ENCODE measurements around the gene DYRK1A.
"Not testable (repeated sequence)": the region's sequence is repeated elsewhere in the genome, so short reads cannot be mapped to it uniquely, and the experiment has no call there.

DYRK1A gene

GRCh38 chr21:37484535-37485474 lies 118.2 kb downstream of the DYRK1A start:
- DNase-seq: no peak

- no peak for DNase-seq
Measured at GRCh38 chr21:37489553-37489952, 123.0 kb downstream of the DYRK1A start.

GRCh38 chr21:37490084-37490483 lies 123.5 kb downstream of the DYRK1A start:
- no peak for DNase-seq

GRCh38 chr21:37496972-37497371 lies 130.4 kb downstream of the DYRK1A start:
- DNase-seq: peak; percentile 12

- no peak for DNase-seq
Measured at GRCh38 chr21:37498664-37499063, 132.1 kb downstream of the DYRK1A start.

GRCh38 chr21:37502947-37503346 lies 136.4 kb downstream of the DYRK1A start:
- DNase-seq: no peak

- DNase-seq: peak; percentile 82
Measured at GRCh38 chr21:37503848-37504467, 137.4 kb downstream of the DYRK1A start.

- no peak for DNase-seq
Measured at GRCh38 chr21:37505963-37506362, 139.4 kb downstream of the DYRK1A start.

- DNase-seq: no peak
Measured at GRCh38 chr21:37507716-37508115, 141.1 kb downstream of the DYRK1A start.

- DNase-seq: no peak
Measured at GRCh38 chr21:37508341-37508740, 141.8 kb downstream of the DYRK1A start.

- peak; percentile 58 for DNase-seq
Measured at GRCh38 chr21:37509802-37510393, 143.3 kb downstream of the DYRK1A start.

- no peak for DNase-seq
Measured at GRCh38 chr21:37511848-37512247, 145.3 kb downstream of the DYRK1A start.

GRCh38 chr21:37513383-37513782 lies 146.8 kb downstream of the DYRK1A start:
- no peak for DNase-seq

- DNase-seq: no peak
Measured at GRCh38 chr21:37514038-37514667, 147.6 kb downstream of the DYRK1A start.

- no peak for DNase-seq
Measured at GRCh38 chr21:37516998-37517397, 150.4 kb downstream of the DYRK1A start.

- DNase-seq: no peak
Measured at GRCh38 chr21:37520801-37521200, 154.2 kb downstream of the DYRK1A start.

GRCh38 chr21:37521658-37522057 lies 155.1 kb downstream of the DYRK1A start:
- DNase-seq: no peak

- DNase-seq: no peak
Measured at GRCh38 chr21:37522641-37523295, 156.2 kb downstream of the DYRK1A start.

- DNase-seq: not testable (repeated sequence)
Measured at GRCh38 chr21:37524944-37525343, 158.4 kb downstream of the DYRK1A start.

- DNase-seq: peak; percentile 15
Measured at GRCh38 chr21:37525810-37526209, 159.2 kb downstream of the DYRK1A start.

GRCh38 chr21:37527103-37527502 lies 160.5 kb downstream of the DYRK1A start:
- DNase-seq: no peak

GRCh38 chr21:37527716-37528115 lies 161.1 kb downstream of the DYRK1A start:
- DNase-seq: no peak

Data from fibroblast of skin of scalp (primary cell).